ENCODE measurements around the gene ELP4.

ELP4 gene

DNA sequence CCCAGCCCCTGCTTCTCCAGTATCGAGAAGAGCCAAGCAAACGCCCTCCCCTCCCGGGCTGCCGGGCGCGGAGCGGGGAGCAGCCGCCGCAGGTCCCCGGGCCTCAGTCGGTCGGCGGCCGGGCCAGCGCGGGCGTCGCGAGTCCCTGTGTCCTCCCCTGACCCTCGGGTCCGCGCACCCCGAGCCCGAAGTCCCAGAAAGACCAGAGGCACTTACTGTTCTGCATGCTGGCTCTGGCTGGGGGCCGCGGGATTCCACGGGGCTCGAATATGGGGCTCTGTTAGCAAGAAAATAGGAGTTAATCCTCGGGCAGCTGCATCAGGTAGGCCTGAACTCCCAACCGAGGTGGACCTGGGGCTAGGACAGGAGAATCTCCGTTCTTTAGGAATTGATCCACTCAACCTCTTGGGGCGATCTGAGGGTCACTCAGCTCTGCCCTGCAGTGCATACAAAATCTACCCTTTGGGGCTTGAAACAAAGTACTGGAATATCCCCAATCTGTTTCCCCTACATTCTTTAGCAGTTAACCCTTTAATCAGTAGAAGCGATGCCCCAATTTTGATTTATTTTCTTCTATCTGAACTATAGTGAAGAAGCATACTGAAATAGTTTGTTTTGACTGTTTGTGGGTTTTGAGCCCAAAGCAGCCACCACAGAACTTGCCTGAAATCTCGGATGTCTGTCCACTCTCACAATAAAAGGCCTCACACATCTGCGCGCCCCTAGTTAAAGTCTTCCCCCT lies 296.8 kb downstream of the ELP4 start:
- Histone ChIP-seq H3K27me3 (ENCODE audit: insufficient read depth, low read length) (peaks cover 100% of the 10 kb centered on the region), H3K9ac (ENCODE audit: low read depth, low read length) (no peak overlapping the region), H3K36me3 (ENCODE audit: insufficient read depth, low read length) (no peaks in the 10 kb centered on the region; the same call in 1 of the 2 replicates), H3K9me3 (ENCODE audit: insufficient read depth, low read depth, low read length) (no peaks in the 10 kb centered on the region), H3K4me1 (ENCODE audit: insufficient read depth, low read length) (peaks cover 63% of the 10 kb centered on the region), H3K4me3 (ENCODE audit: low read length) (peak overlapping the region; percentile 37), H3K27ac (ENCODE audit: low read depth, low read length) (no peak overlapping the region)
- WGBS, result 3% methylated on average over 36 of the region's 36 CpGs

DNA sequence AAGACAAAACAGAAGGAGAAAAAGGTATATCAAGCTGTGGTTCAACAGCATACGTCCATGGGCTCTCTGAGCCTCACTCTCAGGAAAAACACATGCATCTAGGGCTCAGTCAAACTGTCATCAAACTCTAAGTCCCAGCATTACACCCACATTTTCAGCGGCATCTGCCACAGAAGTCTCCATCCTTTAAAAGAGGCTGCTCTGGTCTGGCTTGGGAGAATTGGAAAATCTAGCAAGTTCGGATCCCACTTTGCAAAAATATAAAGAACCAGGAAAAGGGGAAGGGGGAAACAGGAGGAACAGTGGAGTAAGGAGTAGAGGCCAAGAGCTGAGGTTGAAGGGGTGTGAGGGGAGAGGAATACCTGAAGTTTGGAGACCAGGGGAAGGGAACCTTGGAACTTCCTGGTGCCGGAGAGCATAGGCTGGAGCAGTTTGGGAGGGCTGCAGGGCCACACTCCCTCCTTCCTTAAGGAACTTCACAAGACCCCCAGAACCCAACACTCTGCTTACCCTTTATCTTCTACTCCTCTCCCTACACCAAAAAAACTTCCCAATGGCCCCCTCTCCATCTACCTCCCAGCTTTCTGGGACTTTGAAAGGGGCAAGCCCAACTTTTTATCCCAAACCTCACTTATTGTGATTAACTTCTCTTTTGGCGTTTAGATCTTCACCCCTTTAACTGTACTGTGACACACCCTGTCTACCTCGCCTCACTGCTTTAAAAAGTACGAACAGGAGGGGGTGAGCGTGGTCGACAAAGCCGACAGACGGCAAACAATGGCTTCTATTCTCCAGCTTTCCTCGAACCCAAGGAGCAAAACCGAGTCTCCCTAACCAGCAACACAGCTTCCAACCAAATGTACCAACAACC lies 297.6 kb downstream of the ELP4 start:
- no peaks in the 10 kb centered on the region for H3K36me3 ChIP-seq (ENCODE audit: insufficient read depth, low read length)
- H3K4me3 ChIP-seq (ENCODE audit: low read length), result peak overlapping the region; percentile 51; the same call in 1 of the 2 replicates
- H3K27ac ChIP-seq (ENCODE audit: low read depth, low read length), result no peak overlapping the region
- H3K27me3 ChIP-seq (ENCODE audit: insufficient read depth, low read length), result peaks cover 100% of the 10 kb centered on the region
- WGBS, result 4% methylated on average over 13 of the region's 13 CpGs
- H3K9me3 ChIP-seq (ENCODE audit: insufficient read depth, low read depth, low read length), result no peaks in the 10 kb centered on the region
- peaks cover 59% of the 10 kb centered on the region for H3K4me1 ChIP-seq (ENCODE audit: insufficient read depth, low read length)
- H3K9ac ChIP-seq (ENCODE audit: low read depth, low read length), result no peak overlapping the region

DNA sequence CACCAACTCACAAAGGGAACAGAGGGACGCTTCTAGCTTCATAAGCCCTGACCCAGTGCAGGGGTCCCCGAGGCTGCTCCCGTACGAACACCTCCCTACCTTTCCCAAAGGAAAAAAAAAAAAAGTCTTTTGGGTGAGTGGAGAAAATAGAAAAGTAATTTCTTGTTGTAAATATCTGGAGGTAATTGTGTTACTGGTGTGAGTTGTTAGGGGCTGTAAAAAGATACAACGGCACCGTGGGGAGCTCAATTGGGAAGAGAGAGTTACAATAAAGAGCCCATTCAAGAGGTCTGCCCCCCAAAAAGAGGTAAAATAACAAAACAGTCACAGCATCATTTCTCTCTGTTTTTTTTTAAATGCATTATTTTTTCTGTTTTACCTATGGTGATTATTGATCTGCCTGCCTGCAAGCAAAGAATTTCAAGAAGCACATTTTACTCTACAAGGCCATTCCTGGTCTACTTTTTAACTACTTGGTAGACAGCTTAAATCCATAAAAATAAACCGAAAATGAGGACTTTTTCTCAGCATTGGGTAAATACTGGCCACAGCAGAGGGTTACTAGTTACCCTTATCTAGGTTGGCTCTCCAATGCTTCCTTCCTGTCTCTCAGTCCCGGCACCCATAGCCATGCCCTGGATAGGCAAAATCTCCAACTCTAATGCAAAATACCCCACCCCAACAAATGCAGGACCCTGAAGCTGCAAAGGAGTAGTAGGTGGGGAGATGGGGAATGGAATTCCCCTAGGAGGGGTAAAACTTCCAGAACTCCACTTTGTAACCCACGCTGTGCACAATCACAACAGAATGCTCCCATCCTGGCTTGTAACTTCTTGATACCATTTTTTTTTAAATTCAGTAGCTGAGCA lies 298.5 kb downstream of the ELP4 start:
- WGBS, result 3% methylated on average over 6 of the region's 9 CpGs
- H3K36me3 ChIP-seq (ENCODE audit: insufficient read depth, low read length), result no peaks in the 10 kb centered on the region
- peaks cover 68% of the 10 kb centered on the region for H3K4me1 ChIP-seq (ENCODE audit: insufficient read depth, low read length)
- no peaks in the 10 kb centered on the region for H3K9me3 ChIP-seq (ENCODE audit: insufficient read depth, low read depth, low read length)
- peaks cover 100% of the 10 kb centered on the region for H3K27me3 ChIP-seq (ENCODE audit: insufficient read depth, low read length)
- H3K4me3 ChIP-seq (ENCODE audit: low read length), result peak overlapping the region; percentile 51
- no peak overlapping the region for H3K27ac ChIP-seq (ENCODE audit: low read depth, low read length)
- H3K9ac ChIP-seq (ENCODE audit: low read depth, low read length), result no peak overlapping the region

DNA sequence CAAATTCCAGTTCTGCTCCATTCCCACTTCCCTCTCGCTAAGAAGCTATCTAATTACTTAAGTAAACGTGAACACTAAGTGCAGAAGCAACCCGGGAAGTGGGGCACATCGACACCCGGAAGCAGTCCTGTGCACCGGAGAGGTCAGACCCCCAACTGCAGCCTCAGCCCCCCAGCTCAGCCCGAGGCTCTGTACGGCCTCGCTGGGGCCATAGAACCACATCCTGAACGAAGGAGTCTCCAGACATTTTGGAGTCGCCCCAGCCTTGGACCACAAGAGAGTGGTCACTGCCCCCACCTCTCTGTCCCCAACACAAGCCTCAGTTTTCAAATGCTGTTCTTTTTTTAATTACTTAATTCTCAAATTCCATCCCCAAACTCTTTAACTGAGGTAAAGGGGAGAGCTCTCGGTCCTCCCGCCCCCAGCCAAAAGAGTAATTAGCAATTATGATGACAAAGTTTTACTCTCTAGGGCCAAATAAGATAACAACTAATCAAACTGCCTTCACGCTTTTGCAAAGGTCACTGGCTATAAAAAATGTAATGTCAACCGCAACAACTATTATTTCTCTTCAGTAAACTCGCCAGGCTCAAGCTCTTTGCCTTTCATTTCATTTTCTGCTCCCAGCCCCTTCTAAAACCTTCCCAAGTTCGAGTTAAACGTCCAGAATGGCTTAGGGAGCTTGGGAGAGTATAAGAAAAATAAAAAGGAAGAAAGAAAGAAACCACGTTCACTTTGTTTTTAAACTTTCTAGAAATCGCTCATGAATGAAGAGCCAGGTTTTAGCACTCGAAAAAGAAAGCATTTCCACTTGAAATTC lies 299.4 kb downstream of the ELP4 start:
- peaks cover 100% of the 10 kb centered on the region for H3K27me3 ChIP-seq (ENCODE audit: insufficient read depth, low read length)
- no peak overlapping the region for H3K27ac ChIP-seq (ENCODE audit: low read depth, low read length)
- H3K36me3 ChIP-seq (ENCODE audit: insufficient read depth, low read length), result no peaks in the 10 kb centered on the region
- H3K4me1 ChIP-seq (ENCODE audit: insufficient read depth, low read length), result peaks cover 67% of the 10 kb centered on the region
- 2% methylated on average over 19 of the region's 21 CpGs for WGBS
- H3K9me3 ChIP-seq (ENCODE audit: insufficient read depth, low read depth, low read length), result no peaks in the 10 kb centered on the region
- H3K9ac ChIP-seq (ENCODE audit: low read depth, low read length), result no peak overlapping the region
- peak overlapping the region; percentile 51 for H3K4me3 ChIP-seq (ENCODE audit: low read length)

DNA sequence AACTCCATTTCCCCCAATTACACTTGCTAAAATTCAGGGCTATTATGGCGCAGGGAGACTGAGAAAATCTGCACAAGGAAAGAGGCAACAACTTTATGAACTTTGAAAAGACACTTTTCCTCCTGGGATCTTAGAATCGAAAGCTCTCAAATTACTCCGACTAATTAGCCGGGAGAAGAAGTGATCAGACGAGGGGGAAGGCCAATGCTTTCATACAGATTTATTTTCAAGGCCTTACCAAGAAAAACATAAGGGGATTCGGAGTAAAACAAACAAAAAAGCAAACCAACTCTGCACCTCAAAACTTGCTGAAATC lies 299.9 kb downstream of the ELP4 start:
- H3K4me1 ChIP-seq (ENCODE audit: insufficient read depth, low read length), result peaks cover 67% of the 10 kb centered on the region
- peak overlapping the region; percentile 20; the same call in 1 of the 2 replicates for H3K9ac ChIP-seq (ENCODE audit: low read depth, low read length)
- no peaks in the 10 kb centered on the region for H3K36me3 ChIP-seq (ENCODE audit: insufficient read depth, low read length)
- H3K9me3 ChIP-seq (ENCODE audit: insufficient read depth, low read depth, low read length), result no peaks in the 10 kb centered on the region
- H3K27me3 ChIP-seq (ENCODE audit: insufficient read depth, low read length), result peaks cover 100% of the 10 kb centered on the region
- H3K27ac ChIP-seq (ENCODE audit: low read depth, low read length), result no peak overlapping the region
- peak overlapping the region; percentile 51 for H3K4me3 ChIP-seq (ENCODE audit: low read length)
- 4% methylated on average over 6 of the region's 6 CpGs for WGBS

DNA sequence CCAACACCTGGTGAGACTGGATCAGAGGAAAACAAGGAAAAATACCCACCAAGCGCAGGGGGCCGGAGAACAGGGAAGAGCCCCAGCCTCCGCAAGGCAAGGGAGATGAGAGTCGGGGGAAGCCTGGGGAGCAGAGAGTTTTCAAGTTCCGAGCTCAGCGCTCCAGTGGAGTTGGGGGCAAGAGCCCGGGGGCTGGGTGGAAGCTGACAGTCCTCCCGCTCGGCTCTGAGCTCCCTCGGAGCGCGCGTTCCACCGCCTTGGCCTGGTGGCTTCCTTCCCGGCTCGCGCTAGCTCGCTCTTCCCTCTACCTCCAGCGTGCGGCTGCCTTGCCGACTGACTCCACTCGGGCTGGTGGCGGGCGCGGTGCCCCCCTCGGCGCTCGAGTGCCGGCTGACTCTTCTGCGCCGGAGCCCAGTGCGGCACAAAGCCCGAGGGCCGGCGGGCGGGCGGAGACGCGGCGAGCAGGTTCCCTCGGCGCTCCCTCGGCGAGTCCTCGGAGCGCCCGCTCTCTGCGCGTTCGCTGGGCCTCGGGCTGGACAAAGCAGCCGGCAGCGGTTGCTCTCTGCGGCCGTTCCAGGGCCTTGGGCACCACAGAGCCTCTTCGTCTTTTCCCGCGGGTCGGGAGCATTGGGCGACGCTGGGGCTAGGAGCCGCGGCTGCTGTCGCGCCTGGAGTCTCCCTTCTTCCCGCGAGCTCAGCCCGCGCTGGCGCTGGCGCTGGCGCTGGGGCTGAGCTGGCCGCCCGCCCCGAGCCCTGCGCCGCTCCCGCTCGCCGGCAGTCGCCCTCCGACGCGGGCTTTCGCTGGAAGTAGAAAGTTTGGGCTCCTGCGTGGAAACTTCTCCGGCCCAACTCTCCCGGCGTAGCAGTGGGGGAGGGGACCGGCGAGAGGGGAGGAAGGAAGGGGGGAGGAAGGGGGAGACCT lies 300.6 kb downstream of the ELP4 start:
- peaks cover 69% of the 10 kb centered on the region for H3K4me1 ChIP-seq (ENCODE audit: insufficient read depth, low read length)
- under 1% methylated on average over 91 of the region's 91 CpGs for WGBS
- no peaks in the 10 kb centered on the region for H3K9me3 ChIP-seq (ENCODE audit: insufficient read depth, low read depth, low read length)
- H3K9ac ChIP-seq (ENCODE audit: low read depth, low read length), result peak overlapping the region; percentile 28; the same call in 1 of the 2 replicates
- H3K27ac ChIP-seq (ENCODE audit: low read depth, low read length), result no peak overlapping the region
- peak overlapping the region; percentile 51 for H3K4me3 ChIP-seq (ENCODE audit: low read length)
- peaks cover 100% of the 10 kb centered on the region for H3K27me3 ChIP-seq (ENCODE audit: insufficient read depth, low read length)
- H3K36me3 ChIP-seq (ENCODE audit: insufficient read depth, low read length), result no peaks in the 10 kb centered on the region

DNA sequence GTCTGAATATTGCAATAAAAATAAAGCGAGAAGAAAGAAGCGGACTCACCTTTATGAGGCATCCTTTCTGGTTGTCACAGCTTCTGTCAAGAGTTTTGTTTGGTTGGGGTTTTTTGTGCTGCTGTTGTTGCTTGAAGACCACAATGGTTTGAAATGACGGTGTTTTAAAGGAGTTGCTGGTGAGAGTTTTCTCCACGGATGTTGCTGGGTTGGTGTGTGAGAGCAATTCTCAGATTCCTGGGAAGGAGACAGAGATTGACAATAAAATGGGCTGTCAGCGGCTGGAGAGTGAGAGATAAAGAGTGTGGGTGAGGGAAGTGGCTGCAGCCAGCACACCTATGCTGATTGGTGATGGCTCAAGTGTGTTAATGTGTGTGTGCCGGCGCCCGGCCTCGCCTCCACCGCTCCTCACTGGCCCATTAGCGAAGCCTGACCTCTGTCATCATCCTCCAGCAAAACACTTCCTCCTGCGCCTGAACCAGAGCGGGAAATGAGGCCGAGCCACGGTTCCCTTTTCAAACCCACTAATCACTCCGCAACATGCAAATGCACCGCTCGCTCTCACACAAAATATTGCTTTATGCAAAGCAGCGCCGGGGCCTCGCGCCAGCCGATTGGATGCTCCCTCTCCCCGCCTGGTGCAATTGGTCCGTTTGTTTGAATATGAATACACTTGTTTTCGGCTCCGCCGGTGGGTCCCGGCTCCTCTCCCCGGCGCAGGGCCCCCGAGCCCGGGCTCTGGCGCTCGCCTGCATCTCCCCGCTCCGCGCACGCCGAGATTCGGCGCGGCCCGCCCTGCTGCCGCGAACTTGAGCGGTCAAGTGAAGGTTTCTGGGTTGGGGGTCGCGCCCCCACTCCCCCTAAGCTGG lies 301.4 kb downstream of the ELP4 start, which contains the start of gene PAX6:
Gene PAX6, minus strand, starts transcription at position 544 of the 869 bp plus-strand sequence. CDS start 4,911 bp downstream, outside the sequence.
- Histone ChIP-seq H3K27me3 (ENCODE audit: insufficient read depth, low read length) (peaks cover 100% of the 10 kb centered on the region), H3K9me3 (ENCODE audit: insufficient read depth, low read depth, low read length) (no peaks in the 10 kb centered on the region), H3K27ac (ENCODE audit: low read depth, low read length) (no peak within 1 kb of the TSS), H3K36me3 (ENCODE audit: insufficient read depth, low read length) (no peaks in the 10 kb centered on the region), H3K4me3 (ENCODE audit: low read length) (peak within 1 kb of the TSS; percentile 51), H3K9ac (ENCODE audit: low read depth, low read length) (peak within 1 kb of the TSS; percentile 28; the same call in 1 of the 2 replicates), H3K4me1 (ENCODE audit: insufficient read depth, low read length) (peaks cover 63% of the 10 kb centered on the region)
- WGBS, result under 1% methylated on average over 49 of the region's 49 CpGs

DNA sequence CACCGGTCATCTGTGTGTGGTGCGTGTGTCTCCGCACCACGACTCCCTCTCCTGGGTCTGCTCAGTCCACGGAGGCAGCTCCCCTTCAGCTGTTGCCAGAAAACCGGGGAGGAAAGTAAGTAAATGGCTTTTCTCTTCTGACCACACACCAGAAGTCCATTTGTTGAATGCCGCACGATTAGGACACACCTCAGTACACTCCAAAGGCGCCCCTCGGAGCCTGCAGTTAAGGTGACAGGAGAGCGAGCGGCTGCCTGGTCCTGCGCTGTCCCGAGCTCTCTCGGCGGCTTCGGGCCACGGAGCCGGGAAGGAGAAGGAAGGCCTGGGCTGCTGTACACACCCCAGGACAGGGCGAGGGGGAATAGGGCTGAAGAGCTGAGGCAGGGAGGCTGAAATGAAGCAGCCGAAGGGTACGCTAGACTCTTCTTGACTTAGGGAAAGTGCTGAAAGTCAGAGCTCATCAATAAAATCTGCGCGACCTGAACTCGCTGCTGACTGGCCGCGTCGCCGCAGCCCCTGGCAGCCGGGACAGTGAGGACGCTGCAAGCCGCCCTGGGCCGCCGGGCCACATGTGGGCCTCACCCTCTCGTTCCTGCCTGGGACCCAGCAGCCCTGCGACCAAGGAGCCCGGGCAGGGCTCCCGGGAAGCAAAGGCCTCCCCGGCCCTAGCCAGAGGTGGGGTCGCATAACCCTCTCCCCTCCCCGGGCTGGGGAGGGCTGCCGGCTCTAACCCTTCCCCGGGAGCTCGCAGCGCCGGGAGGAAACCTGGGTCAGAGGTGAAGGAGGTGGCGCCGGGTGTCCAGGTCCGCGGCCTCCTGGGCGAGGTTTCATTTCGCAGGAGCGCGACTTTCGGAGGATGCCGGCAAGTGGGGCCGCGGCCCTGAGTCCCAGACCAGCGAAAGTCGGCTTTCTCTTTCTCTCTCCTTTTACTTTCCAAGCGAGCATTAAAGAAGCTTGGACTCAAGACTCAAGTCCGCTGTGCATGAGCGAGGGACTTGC lies 303.1 kb downstream of the ELP4 start:
- Histone ChIP-seq H3K36me3 (ENCODE audit: insufficient read depth, low read length) (no peaks in the 10 kb centered on the region), H3K27ac (ENCODE audit: low read depth, low read length) (no peak overlapping the region), H3K27me3 (ENCODE audit: insufficient read depth, low read length) (peaks cover 100% of the 10 kb centered on the region), H3K9ac (ENCODE audit: low read depth, low read length) (no peak overlapping the region), H3K9me3 (ENCODE audit: insufficient read depth, low read depth, low read length) (no peaks in the 10 kb centered on the region), H3K4me1 (ENCODE audit: insufficient read depth, low read length) (peaks cover 54% of the 10 kb centered on the region), H3K4me3 (ENCODE audit: low read length) (peak overlapping the region; percentile 46)
- under 1% methylated on average over 60 of the region's 63 CpGs for WGBS
